Stimulated activated CD8-positive, alpha-beta memory T cell treated with anti-CD3 and anti-CD28 coated beads, Interleukin-4, amount 100 ng/mL, for 48 hours (primary cell): ENCODE results near the gene CNPY1.

Source experiments
- DNase-seq: peaks from one replicate; pipeline ENCODE4 v3.0.0-alpha.2; 2020

Gene CNPY1

GRCh38 chr7:155452505-155453295 lies 93.7 kb downstream of the CNPY1 start:
- DNase-seq = no peak

GRCh38 chr7:155451840-155452239 lies 94.5 kb downstream of the CNPY1 start:
- DNase-seq = no peak
